GM21447 (cell line): ENCODE results near the gene VWA5B1.

Experiments
- ATAC-seq: cut with Tn5 transposase; IDR thresholded peaks from one replicate; pipeline ENCODE4 v1.9.1; 2021; ENCODE audit not compliant: unreplicated experiment

The VWA5B1 gene

DNA sequence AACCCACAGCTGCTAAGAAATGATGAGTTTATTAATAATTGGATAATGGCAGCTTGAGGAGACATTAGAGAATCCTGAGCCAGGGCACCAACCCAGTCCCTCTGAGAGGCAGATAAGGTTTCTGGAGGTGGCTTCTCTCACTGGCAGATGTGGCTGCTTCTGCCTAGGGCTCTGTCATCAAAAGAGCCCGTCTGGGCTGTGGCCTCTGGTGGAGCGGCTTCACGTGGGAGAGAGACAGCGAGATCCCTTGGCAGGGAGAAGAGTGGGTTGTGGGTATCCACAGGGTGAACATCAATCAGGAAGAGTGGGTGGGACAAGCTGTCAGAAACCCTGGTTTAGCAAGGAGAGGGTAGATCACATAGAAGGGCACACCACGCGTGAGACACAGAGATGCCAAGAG lies 30.0 kb downstream of the VWA5B1 start:
- no peak for ATAC-seq

DNA sequence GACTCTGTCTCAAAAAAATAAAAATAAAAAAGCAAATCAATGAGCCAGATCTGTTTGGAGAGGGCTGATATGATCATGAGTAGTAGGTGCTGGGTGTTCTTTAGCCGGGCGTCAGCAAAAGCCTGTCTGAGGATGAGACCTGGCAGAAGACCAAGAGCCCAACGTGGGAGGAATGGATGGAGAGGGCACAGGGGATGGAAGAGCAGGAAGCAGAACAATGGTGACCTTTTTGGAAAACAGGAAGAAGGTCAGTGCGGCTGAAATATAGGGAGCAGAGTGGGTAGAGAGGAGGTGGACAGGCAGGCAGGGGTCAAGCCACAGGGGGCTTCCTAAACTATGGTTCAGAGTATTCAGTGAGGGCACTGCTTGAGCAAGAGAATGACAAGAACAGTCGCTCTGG lies 30.9 kb downstream of the VWA5B1 start:
- no peak for ATAC-seq

DNA sequence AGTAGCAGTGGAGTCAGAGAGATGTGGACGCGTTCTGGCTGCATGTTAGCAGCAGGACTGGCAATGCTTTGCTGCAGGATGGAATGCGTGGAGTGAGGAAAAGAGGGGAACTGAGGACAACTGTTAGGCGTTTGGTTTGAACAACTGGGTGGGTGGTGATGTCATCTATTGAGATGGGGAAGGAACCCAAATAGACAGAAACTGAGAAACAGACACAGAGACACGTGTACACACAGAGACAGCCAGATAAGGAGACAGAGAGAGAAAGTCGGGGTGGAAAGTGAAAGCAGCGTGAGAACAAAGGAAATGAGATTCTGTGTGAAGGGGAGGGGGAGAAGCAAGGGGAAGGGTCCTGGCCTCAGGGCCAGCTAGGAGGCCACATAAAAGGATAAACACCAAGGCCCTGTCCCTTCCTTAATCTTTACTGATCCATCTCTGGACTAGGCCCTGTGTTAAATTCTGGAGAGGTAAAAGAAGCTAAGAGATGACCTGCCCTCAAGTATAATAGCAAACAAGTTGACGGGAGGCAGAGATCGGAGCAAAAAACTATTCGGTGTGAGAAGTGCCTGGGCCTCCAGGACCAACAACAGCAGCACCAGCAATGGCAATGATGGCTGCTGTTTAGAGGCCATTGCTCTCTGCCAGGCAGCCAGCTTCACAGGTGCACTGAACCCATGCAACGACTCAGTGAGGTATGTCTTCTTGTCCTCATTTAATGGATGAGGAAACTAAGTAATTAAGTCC lies 31.6 kb downstream of the VWA5B1 start:
- ATAC-seq = peak; percentile 82

DNA sequence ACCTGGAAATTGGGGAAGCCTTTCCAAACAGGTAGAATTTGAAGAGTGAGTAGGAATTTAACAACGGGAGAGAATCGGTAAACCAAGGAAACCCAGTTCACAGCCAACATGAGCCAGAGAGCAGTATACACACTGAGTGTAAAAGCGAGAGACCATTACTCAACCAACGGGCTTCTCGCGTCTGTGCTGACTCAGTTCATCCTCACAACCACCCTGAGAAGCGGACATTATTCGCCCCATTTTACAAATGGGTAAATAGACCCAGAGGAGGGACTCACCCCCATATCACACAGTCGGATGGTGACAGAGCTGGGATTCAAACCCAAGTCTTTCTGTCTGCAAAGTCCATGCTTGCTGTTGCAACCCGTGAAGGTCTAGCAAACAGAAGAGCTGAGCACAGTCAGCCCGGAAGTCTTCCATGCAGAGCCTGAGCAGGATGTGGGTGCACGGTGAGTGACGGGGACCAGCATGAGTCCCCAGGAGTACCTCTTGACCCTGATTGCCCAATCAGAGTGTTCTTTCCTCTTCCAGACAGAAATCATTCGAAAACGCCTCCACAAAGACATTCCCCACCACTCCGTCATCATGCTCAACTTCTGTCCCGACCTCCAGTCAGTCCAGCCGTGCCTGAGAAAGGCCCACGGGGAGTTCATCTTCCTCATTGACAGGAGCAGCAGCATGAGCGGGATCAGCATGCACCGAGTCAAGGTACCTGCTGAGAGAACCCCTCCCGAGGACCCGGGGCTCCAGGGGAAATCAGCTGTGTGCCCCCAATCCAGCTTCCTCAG lies 32.3 kb downstream of the VWA5B1 start:
- ATAC-seq = no peak

DNA sequence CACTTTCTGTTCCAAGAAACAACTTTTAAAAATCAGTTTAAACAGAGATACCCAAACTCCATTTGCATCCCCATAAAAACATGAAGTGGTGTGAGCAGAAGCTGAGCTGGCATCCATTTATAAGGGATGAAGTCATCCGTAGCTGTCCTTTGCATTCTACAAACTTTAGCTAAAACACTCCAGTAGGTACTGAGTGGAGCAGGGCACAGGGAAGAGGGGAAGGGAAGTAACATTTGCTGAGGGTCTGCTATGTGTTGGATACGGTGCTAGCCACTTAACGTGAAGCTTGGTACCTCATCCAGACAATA lies 32.9 kb downstream of the VWA5B1 start:
- no peak for ATAC-seq

DNA sequence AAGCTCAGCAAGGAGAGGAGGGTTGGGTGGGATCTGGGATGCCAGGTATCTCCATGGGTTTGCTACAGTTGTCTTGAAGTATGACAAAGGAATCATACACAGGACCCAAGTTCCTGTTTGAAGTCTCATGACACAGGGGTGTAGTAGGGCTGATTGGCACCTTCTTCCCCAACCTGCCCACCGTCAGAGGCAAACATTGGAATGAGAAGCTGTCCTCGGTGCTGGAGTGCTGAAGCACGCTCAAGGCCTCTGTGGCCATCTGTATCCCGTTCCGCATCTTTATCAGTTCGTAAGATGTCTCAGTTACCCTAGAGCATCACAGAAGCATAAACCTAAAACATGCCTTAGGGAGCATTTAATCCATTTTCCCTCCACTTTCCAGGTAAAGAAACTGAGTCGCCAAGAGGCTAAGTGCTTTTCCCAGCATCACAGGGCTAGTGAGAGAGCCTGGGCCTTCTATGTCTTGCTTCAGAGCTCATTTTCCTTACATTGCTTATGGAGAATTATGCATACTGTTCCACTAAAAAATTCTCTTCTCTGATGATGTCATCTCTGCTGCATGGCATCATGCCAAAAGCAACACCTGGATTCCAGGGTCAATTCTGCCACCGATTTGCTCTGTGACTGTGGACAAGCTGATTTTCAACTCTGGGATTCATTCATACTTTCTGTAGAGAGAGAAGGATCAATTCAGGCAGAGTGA lies 34.2 kb downstream of the VWA5B1 start:
- ATAC-seq = no peak

DNA sequence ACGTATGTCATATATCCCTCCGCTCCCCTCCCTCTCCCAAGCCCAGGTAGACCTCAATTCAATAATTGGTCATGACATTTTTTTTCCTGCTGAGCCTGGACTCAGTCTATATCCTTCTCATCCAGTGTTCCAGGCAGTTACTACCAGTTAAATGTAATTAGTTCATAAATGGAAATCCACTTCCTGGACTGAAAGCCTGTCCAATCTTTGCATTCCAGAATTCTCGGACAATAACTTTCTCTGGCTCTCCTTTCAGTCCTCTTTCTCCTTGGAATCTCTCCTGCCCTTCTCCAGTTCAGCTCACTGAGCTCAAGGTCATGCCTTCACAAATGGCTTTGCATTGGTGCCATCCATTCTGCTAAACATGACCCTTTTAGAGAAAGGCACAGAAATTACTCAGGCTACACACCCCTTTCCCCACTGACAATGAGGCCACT lies 34.8 kb downstream of the VWA5B1 start:
- no peak for ATAC-seq

DNA sequence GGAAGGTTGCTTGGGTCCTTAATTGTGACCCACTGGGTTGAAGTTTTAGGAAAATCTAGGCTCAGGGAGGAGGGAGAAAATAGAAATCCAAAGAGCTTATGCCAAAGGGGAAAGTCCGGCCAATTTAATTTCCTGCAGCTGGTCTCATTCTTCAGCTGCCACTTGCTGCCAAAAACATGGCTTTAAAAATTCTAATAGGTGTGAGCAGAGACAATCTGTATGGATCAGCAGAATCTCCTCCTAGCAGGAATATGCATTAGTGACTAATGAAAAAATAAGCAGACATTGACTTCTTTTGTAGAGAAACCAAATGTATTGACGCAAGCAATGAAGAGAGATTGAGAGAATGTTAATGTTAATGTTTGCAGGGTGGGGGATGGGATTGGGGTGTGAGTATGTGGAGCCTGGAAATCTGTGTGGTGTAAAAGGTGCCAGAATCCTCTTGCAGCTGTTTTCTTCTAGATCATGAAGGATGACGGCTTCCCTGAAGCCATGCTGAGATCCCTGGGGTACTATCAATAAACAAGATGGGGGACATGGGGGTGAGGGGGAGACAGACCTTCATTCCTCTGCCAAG lies 35.3 kb downstream of the VWA5B1 start:
- ATAC-seq = no peak

DNA sequence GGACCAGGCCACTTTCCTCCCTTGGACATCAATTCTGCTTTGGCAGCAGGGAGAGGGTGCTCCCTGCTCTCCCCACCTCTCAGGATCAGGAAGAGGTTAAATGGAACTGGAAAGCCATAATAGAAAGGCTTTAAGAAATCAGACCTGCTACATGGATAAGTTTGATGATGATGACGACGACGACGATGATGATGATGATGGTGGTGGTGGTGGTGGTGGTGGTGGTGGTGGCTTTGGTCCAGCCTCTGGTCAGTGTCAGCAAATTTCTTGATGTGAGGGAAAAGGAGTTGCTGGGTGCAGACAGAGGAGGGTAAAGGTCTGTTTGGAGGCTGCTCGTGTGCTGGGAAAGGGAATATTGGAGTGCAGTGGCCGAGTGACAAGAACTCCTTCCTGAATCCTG lies 36.8 kb downstream of the VWA5B1 start:
- ATAC-seq = no peak

DNA sequence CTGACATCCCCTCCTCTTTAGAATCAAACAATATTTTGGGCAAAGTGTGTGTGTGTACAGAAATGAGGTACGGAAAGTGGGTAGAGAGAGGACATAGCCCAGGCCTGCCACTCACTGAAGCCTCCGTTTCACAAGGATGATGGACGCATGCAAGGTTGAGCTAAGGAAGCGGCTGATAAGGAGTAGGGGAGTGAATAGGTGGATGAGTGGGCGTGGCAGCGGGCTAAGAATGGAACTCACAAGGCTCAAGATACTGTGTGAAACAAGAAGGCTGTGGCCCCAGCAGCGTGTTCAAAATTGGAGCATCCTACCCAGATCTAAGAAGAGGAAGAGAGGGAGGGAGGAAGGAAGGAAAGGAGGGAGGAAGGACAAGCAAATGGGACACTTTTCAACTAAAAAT lies 37.5 kb downstream of the VWA5B1 start:
- ATAC-seq = no peak

DNA sequence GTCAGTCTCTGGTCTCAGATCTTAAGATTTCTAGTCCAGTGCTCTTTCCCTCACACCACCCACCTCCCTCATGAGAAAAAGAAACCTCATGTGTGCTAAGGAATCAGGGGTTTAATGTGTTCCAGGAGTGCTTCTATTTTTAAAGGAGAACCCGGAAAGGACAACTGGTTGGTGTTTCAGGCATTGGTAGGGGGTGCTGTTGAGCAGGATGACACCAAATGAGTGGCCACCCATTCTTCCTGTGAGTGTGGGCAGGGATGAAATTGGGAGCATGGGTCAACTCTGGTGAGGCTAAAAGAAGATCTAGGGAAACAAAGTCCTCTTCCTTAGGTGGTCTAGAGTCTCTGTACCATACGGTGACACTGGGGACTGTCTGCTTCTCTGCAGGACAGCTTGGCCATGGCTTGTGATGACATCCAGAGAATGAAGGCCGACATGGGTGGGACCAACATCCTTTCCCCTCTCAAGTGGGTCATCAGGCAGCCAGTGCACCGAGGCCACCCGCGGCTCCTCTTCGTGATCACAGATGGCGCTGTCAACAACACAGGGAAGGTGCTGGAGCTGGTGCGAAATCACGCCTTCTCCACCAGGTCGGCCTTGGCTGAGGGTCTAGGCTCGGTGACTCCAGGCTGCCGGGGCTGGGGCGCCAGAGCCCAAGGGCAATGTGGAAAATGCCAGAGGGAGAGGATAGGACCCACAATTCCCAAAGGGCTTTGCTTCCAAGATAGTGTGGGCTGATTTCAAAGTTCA lies 39.3 kb downstream of the VWA5B1 start:
- no peak for ATAC-seq

DNA sequence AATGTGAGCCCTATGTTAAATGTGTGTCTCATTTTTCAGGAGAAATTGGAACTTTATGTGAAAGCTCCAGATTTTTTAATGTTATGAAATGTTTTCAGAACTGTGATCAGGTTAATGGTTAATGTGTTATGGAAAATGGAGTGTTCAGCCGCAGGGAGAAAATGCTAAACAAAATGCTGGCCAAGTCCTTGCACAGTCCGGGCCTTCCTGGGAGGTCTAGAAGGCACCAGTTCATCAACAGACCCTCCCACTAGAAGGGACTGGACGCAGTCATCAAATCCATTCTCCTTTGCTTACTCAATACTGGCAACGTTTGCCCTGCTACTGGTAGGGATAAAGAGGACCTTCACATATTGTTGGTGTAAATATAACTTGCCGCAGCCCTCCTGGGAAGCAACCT lies 43.4 kb downstream of the VWA5B1 start:
- no peak for ATAC-seq

DNA sequence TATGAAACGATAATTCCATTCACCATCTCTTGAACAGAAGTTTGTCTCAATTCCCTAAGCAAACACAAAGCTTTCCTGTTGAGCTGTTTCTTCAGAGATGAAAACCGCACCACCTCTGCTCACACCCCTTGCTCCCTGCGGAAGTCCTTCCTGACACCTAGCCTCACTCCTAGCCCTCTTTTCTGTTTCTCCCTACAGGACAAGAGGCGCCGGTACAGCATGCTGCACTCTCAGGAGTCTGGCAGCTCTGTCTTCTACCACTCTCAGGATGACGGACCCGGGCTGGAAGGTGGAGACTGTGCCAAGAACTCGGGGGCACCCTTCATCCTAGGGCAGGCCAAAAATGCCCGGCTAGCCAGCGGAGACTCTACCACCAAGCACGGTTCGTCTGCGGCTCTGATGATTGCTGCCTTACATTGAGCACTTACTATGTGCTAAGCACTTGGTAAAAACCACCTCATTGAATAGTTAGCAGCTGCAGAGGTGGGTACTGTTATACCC lies 45.5 kb downstream of the VWA5B1 start:
- no peak for ATAC-seq

DNA sequence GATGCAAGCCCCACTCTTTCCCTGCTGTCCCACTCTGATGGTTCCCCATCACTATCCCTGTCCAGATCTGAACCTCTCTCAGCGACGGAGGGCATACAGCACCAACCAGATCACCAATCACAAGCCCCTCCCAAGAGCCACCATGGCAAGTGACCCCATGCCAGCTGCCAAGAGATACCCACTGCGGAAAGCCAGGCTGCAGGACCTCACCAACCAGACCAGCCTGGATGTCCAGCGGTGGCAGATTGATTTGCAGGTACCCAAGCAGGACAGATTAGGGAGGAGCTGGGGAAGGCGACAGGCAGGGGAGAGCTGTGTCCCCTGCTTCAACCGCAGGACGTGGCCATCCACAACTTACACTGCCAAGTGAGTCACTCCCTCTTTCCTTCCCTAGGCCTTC lies 46.9 kb downstream of the VWA5B1 start:
- ATAC-seq = no peak

DNA sequence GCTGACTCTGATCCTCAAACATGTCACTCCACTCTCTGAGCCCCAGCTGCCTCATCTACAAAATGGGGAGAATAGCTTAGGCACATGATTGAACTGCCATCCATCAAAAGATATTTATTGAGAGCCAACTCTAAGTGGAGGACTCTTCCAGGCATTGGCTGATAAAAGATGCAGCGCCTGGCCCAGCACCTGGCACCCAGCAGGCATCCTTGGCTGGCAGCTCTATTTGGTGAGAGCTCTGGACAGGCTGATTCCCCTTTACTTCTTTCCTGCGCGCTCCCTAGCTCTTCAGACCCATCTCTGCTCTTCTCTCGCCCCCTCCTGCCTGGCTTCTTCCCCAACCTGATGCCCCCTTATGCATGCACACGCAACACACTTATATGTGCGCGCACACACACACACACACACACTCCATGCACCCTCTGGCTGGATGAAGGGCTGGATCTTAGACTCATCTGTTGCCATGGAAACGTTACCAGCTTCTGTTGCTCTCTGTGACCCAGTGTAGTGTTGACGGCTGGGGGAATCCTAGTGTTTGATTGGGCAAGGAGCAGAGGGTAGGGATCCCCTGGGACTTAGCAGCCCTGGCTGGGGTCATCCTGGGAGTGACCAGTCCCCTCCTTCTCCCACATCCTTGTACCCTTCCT lies 49.3 kb downstream of the VWA5B1 start:
- ATAC-seq = no peak

DNA sequence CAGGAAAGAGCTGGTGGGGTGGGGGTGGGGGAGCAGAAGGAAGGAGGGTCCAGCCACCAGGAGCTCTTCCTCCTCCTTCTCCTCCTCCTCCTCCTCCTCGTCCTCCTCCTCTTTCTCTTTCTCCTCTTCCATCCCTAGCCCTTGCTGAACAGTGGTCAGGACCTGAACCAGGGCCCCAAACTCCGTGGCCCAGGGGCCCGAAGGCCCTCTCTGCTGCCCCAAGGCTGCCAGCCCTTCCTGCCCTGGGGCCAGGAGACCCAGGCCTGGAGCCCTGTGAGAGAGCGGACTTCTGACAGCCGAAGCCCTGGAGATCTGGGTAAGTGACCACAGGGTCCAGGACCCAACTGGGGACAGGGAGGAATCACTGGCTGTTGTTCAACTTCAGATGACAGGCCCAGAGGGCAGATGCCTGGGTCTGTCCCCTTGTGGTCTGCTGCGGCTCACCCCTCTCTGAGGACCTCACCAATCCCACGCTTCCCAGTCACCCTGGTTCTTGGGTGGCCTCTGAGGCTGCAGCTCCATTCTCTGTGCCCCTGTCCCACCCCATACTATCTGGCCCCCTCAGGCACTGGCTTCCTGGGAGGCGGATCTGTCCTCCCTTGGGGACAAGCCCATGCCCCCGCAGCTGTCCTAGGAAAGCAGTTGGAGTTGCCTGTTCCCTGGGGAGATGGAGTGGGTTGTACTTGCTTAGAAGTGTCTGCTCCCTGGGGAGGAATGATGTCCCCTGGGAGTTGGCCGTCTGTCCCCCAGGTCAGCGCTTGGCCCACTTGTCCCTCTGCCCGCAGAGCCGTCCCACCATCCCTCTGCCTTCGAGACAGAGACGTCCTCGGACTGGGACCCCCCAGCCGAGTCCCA lies 51.8 kb downstream of the VWA5B1 start:
- no peak for ATAC-seq

DNA sequence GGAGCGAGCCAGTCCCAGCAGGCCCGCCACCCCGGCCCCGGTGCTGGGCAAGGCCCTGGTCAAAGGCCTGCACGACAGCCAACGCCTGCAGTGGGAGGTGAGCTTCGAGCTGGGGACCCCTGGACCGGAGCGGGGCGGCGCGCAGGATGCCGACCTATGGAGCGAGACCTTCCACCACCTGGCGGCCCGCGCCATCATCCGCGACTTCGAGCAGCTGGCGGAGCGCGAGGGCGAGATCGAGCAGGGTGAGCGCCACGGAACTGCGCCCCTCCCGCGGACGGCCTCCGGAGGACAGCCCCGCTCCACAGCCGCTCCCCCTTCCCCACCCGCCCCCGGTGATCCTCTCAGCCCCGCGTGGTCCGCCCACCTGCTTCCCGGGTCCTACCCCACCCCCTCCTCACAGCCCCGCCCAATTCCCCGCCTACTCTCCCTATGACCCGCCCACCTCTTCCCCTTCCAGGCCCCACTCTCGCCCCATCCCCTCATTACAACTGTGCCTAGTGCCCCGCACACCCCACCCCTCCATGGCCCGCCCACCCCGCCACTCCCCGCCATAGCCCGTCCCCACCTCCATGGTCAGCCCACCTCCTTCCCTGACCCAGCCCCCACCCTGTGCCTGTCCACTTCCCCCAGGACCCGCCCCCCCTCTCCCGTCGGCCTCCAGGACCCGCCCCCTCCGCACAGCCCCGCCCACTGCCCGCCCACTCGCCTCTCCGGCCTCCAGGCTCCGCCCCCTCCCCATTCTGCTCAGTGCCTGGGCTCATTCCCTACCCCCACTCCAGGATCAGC lies 52.7 kb downstream of the VWA5B1 start:
- no peak for ATAC-seq

DNA sequence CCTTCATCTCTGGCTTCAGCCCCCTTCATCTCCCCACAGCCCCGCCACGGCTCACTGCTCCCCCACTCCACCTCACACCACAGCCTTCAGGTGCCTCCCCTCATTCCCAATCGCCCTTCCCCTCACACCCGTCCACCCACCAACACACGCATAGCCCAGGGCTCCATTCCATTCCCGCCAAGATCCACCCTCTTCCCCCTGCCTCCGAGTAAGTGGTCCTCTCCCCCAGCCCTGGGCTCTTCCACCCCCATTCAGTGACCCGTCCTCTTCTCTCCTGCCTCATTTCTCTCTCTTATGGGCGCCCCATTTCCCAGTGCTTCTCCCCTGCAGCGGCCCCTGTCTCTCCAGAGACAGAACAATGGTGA lies 53.2 kb downstream of the VWA5B1 start:
- ATAC-seq = no peak

DNA sequence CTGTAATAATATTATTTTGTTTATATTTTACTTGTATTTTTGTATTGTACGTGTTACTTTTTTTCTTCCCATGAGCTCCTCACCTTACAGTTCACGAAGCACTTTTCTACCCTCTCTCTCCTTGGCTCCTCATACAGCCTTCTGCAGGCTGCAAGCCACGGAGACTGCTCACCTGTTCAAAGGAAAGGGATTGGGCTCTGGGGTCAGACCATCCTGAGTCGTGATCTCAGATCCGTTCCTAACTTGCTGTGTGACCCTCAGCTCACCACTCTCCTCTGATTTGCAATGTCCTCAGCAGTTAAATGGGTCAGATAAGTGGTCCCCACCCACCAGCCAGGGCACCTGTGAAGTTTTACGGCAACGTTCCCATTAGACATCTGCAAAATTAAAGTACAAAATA lies 54.1 kb downstream of the VWA5B1 start:
- no peak for ATAC-seq
